K562 (cell line): ENCODE data around the gene ANKRD24. TPM values are rescaled to one million over a fixed set of nuclear protein-coding genes. Genes with fewer than 3 reads are reported as not detected.

ENCODE experiments used
- ATAC-seq: fragments of 200-7000 bp; cut with Tn5 transposase; 3 replicates; pipeline ENCODE4 v1.9.1; 2020; ENCODE audit warnings: moderate library complexity
- BruUV-seq: library from RNA; stranded (reverse); fragments of 400-500 nt; replicated peaks from 2 replicates; lab custom pipeline; 2021; lab: Mats Ljungman, UMichigan
- CTCF ChIA-PET: fragments of 300-600 bp; formaldehyde crosslinking; extraction: SDS; loops from one replicate; lab custom pipeline; 2021; ENCODE audit warnings: low intra/inter-chr PET ratio; lab: Yijun Ruan, JAX
- POLR2A ChIA-PET: fragments of 300-600, 350-650 bp; sonication (Branson Sonifier 250); formaldehyde crosslinking; extraction: SDS; loops from one replicate; lab custom pipeline; 2021; ENCODE audit warnings: antibody characterized with exemption, inconsistent platforms; lab: Yijun Ruan, JAX
- DNase-seq, 4 experiments: peaks; one replicate each; pipeline versions ENCODE4 v3.0.0 to v3.0.0-alpha.2; 2011 to 2018; ENCODE audit warnings: low spot score in 3 of 4, mixed read lengths in 3 of 4; ENCODE audit errors: extremely low read depth in 1 of 4
- FAIRE-seq: peaks from 2 replicates; lab custom pipeline; 2011; peaks lifted over from hg19 to GRCh38; lab: Jason Lieb, UNC
- H2AFZ ChIP-seq: 2 replicates; pipeline ENCODE4 v1.6.0; 2011; ENCODE audit warnings: low read depth, low read length, control low read depth, inconsistent platforms
- H3K27ac ChIP-seq: fragments of 200-600 bp; 3 replicates; pipeline ENCODE4 v1.8.0; 2011; ENCODE audit warnings: low read depth, mild to moderate bottlenecking, control low read depth, inconsistent platforms, low read length, moderate library complexity, mixed read lengths; ENCODE audit errors: extremely low read depth
- H3K27me3 ChIP-seq, 2 experiments: fragments of 300-600 bp in 1 of 2; 2 replicates in 1 of 2; 3 replicates in 1 of 2; pipeline versions ENCODE4 v1.6.0 to v1.8.0; 2011; ENCODE audit warnings: inconsistent platforms in 2 of 2, low read length in 2 of 2, mild to moderate bottlenecking in 1 of 2, mixed read lengths in 1 of 2, moderate library complexity in 1 of 2; ENCODE audit not compliant: control insufficient read depth in 2 of 2, insufficient read depth in 2 of 2
- H3K36me3 ChIP-seq: fragments of 300-600 bp; 3 replicates; pipeline ENCODE4 v1.8.0; 2011; ENCODE audit warnings: mild to moderate bottlenecking, low read length, inconsistent platforms; ENCODE audit not compliant: control insufficient read depth, insufficient read depth
- H3K4me1 ChIP-seq, 2 experiments: fragments of 200-600 bp in 1 of 2; replicated peaks in 1 of 2; 2 replicates in 1 of 2; 3 replicates in 1 of 2; pipeline versions ENCODE4 v1.5.1 to v1.8.0; 2011; ENCODE audit warnings: inconsistent platforms in 2 of 2, low read length in 2 of 2, mild to moderate bottlenecking in 1 of 2, mixed read lengths in 1 of 2, moderate library complexity in 1 of 2; ENCODE audit not compliant: control insufficient read depth in 2 of 2, insufficient read depth in 2 of 2
- H3K4me2 ChIP-seq: 2 replicates; pipeline ENCODE4 v1.6.1; 2011; ENCODE audit warnings: low read length, control low read depth, inconsistent platforms, mixed read lengths; ENCODE audit not compliant: insufficient read depth
- H3K4me3 ChIP-seq: fragments of 200-600 bp; sonication (generic), shearing (Covaris generic); 2 replicates; pipeline ENCODE4 v1.5.1; 2016; ENCODE audit warnings: control low read depth, inconsistent platforms
- H3K79me2 ChIP-seq: fragments of 200-600 bp; 3 replicates; pipeline ENCODE4 v1.8.0; 2011; ENCODE audit warnings: low read length, inconsistent platforms; ENCODE audit not compliant: control insufficient read depth, insufficient read depth
- H3K9ac ChIP-seq, 2 experiments: 2 replicates each; pipeline versions ENCODE4 v1.6.0 to v1.6.1; 2011; ENCODE audit warnings: low read depth in 2 of 2, low read length in 2 of 2, control low read depth in 1 of 2, inconsistent platforms in 1 of 2, mild to moderate bottlenecking in 1 of 2, mixed read lengths in 1 of 2; ENCODE audit not compliant: insufficient read depth in 1 of 2
- H3K9me1 ChIP-seq: one replicate; pipeline ENCODE4 v1.6.0; 2011; ENCODE audit warnings: inconsistent platforms, mild to moderate bottlenecking, low read length, moderate library complexity; ENCODE audit not compliant: control insufficient read depth, insufficient read depth
- H3K9me3 ChIP-seq: replicated peaks from 2 replicates; pipeline ENCODE4 v1.5.1; 2011; ENCODE audit warnings: low read depth, low read length, inconsistent platforms; ENCODE audit not compliant: control insufficient read depth, insufficient read depth
- H4K20me1 ChIP-seq: replicated peaks from 2 replicates; pipeline ENCODE4 v1.6.1; 2011; ENCODE audit warnings: low read length, inconsistent platforms, mixed read lengths; ENCODE audit not compliant: control insufficient read depth, insufficient read depth
- CBFA2T3 ChIP-seq: fragments of 450-650 bp; IDR thresholded peaks from 2 replicates; pipeline ENCODE4 v1.6.1; 2017
- MAFG ChIP-seq: fragments of 450-650 bp; conservative IDR thresholded peaks from 2 replicates; pipeline ENCODE4 v1.6.1; 2016; ENCODE audit warnings: missing genetic modification characterization, missing compliant biosample characterization
- NONO ChIP-seq, 2 experiments: fragments of 200-400 bp in 1 of 2; fragments of 450-650 bp in 1 of 2; formaldehyde crosslinking in 1 of 2; IDR thresholded peaks; 2 replicates each; pipeline ENCODE4 v1.6.1; 2017; ENCODE audit warnings: low read depth in 2 of 2, mild to moderate bottlenecking in 2 of 2, moderate library complexity in 2 of 2, low read length in 1 of 2
- NR3C1 ChIP-seq: sonication (generic); formaldehyde crosslinking; IDR thresholded peaks from 2 replicates; pipeline ENCODE4 v1.8.1; 2022; ENCODE audit warnings: missing genetic modification reagents
- RAD21 ChIP-seq, 2 experiments: fragments of 250-450 bp in 1 of 2; fragments of 450-650 bp in 1 of 2; sonication (Bioruptor Pico) in 1 of 2; formaldehyde crosslinking in 1 of 2; IDR thresholded peaks in 1 of 2; conservative IDR thresholded peaks in 1 of 2; 2 replicates each; pipeline versions ENCODE4 v1.4.0 to v1.8.0; 2020 to 2022; ENCODE audit warnings: mild to moderate bottlenecking in 2 of 2, moderate library complexity in 1 of 2
- SMC3 ChIP-seq: conservative IDR thresholded peaks from 2 replicates; pipeline ENCODE4 v1.6.1; 2011; ENCODE audit warnings: low read depth, low read length, improper control_type of control experiment; ENCODE audit not compliant: insufficient read depth
- STAG1 ChIP-seq: sonication (generic); formaldehyde crosslinking; IDR thresholded peaks from 2 replicates; pipeline ENCODE4 v1.5.0; 2020; ENCODE audit warnings: missing genetic modification reagents, borderline replicate concordance
- WGBS: fragments of 100-300 bp; shearing (Covaris generic); methylation state at CpG from one replicate; pipeline ENCODE4 v1.1.6; 2016; ENCODE audit warnings: low coverage, mixed read lengths; ENCODE audit not compliant: insufficient coverage; ENCODE audit errors: missing lambda C conversion rate; 5-methylcytosine and 5-hydroxymethylcytosine counted together
- in situ Hi-C: fragments of 300-500 bp; cut with MboI; formaldehyde crosslinking; loops from 4 replicates; pipeline ENCODE4 v1.15.0; 2018; ENCODE audit warnings: inconsistent platforms, mixed read lengths
- intact Hi-C: fragments of 100-400 bp; cut with micrococcal nuclease; formaldehyde crosslinking; loops from 2 replicates; pipeline ENCODE4 v1.14.2; 2022
- polyA plus RNA-seq, 8 experiments: library from polyadenylated mRNA; depleted of rRNA in 4 of 8; stranded (reverse) in 5 of 8; unstranded in 3 of 8; fragments of >200 nt; fragmentation: Nextera tagmentation in 2 of 8; fragmentation: Illumina TruSeq in 1 of 8; extraction: Ambion mirVana in 2 of 8; extraction: Trizol in 1 of 8; gene quantifications; 2 replicates each; pipeline versions ENCODE4 v1.2.1 to v1.2.3, GENCODE V29; 2011 to 2014; ENCODE audit warnings: inconsistent platforms in 1 of 8, missing spikeins in 1 of 8
- total RNA-seq, 7 experiments: library from RNA; depleted of rRNA in 6 of 7; stranded (reverse); fragments of >200 nt in 6 of 7; fragmentation: Illumina TruSeq in 2 of 7; extraction: Trizol in 2 of 7; gene quantifications; 2 replicates each; pipeline versions ENCODE4 v1.2.1 to v1.2.3, GENCODE V29; 2011 to 2021; ENCODE audit warnings: low replicate concordance in 1 of 7
- TF ChIP-seq, protein P1 (sequence below): sonication (generic); formaldehyde crosslinking; IDR thresholded peaks from 2 replicates; pipeline ENCODE4 v1.8.0; 2022; ENCODE audit warnings: missing genetic modification reagents, mild to moderate bottlenecking, moderate library complexity, borderline replicate concordance
- TF ChIP-seq, protein P2 (sequence below): sonication (generic); formaldehyde crosslinking; IDR thresholded peaks from 2 replicates; pipeline ENCODE4 v1.9.0; 2022; ENCODE audit warnings: mild to moderate bottlenecking, missing genetic modification reagents
- TF ChIP-seq, protein P3 (sequence below), 3 experiments: IDR thresholded peaks in 2 of 3; conservative IDR thresholded peaks in 1 of 3; 2 replicates each; pipeline ENCODE4 v1.5.1; 2011 to 2012; ENCODE audit warnings: low read length in 3 of 3, mild to moderate bottlenecking in 3 of 3, control low read depth in 2 of 3, improper control_type of control experiment in 1 of 3, inconsistent platforms in 1 of 3, low read depth in 1 of 3, mixed read lengths in 1 of 3, moderate library complexity in 1 of 3; ENCODE audit not compliant: insufficient read depth in 2 of 3

Gene ANKRD24
- total and polyA plus RNA-seq, 9 of the 15 experiments (the other 6 are each of a cell fraction or from before 2014, with no cell fraction given) = 0.07 to 0.12 (median 0.09) TPM; not detected in 5

DNA sequence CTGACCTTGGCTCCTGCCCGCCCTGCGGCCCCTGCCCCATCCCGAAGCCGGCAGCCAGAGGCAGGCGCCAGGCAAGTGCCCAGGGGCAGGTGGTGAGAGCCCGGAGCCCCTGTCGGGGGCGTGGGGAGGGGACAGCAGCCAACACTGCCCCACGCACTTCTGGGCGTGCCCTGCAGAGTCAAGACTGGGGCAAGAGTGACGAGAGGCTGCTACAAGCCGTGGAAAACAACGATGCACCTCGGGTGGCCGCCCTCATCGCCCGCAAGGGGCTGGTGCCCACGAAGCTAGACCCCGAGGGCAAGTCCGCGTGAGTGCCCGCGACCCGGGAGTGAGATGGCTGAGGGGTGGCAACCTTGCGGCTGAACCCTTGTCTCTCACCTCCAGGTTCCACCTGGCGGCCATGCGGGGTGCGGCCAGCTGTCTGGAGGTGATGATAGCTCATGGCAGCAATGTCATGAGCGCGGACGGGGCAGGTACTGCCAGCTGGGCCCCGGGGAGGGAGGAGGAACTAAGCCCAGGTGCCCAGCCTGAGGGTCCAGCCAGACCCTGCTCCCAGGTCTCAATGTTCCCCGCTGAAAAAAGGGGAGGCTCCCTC, 17.3 kb downstream of the ANKRD24 start:
- in situ Hi-C loops (loop anchor here (5.0 kb wide), 1 partner anchor 217 kb away; no protein-coding TSS in a partner anchor), intact Hi-C loops (no loop called here)
- FAIRE-seq (no peak), ATAC-seq (peak; percentile 57), DNase-seq (peak; percentile 37 to 60 (median 50))
- Histone ChIP-seq H3K27me3 (peaks cover 0 to 23% of the 10 kb centered on the region in 2 experiments; a peak in 4 of 5 replicates), H3K4me1 (peaks cover 5 to 23% of the 10 kb centered on the region in 2 experiments; a peak in 4 of 5 replicates), H3K27ac (no peak overlapping the region), H3K9me3 (no peaks in the 10 kb centered on the region), H3K9ac (no peak overlapping the region; a peak in 1 of 4 replicates), H3K4me3 (no peak overlapping the region), H3K36me3 (no peaks in the 10 kb centered on the region), H2AFZ (no peak overlapping the region), H3K79me2 (no peaks in the 10 kb centered on the region), H3K4me2 (no peak overlapping the region), H3K9me1 (no peaks in the 10 kb centered on the region), H4K20me1 (no peaks in the 10 kb centered on the region)
- WGBS = 5% methylated on average over 28 of the region's 33 CpGs
- POLR2A ChIA-PET = interaction anchor here (1.2 to 1.5 kb wide), 2 partner anchors 110 to 212 kb away, joined by 4 to 6 read pairs; no protein-coding TSS in a partner anchor
- CTCF ChIA-PET = no interaction called here
- no TSS peak for BruUV-seq
- TF ChIP-seq, protein P1, sequence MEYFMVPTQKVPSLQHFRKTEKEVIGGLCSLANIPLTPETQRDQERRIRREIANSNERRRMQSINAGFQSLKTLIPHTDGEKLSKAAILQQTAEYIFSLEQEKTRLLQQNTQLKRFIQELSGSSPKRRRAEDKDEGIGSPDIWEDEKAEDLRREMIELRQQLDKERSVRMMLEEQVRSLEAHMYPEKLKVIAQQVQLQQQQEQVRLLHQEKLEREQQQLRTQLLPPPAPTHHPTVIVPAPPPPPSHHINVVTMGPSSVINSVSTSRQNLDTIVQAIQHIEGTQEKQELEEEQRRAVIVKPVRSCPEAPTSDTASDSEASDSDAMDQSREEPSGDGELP (CRISPR knock-in tag) = peak; percentile 71
- TF ChIP-seq, protein P2, sequence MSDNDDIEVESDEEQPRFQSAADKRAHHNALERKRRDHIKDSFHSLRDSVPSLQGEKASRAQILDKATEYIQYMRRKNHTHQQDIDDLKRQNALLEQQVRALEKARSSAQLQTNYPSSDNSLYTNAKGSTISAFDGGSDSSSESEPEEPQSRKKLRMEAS (CRISPR knock-in tag) = peak; percentile 38; the same call in 1 of the 2 replicates
- TF ChIP-seq SMC3 = 0 out of 2 replicates have a peak, but pooled peaks have one; percentile 11
- TF ChIP-seq NR3C1 (CRISPR knock-in tag) = no peak
- TF ChIP-seq NONO (IDR thresholded peaks at IDR 0.05; ENCODE audit: low read depth in 2 of 2, low read length in 1 of 2) = no peak
- TF ChIP-seq MAFG (tag) = no peak
- TF ChIP-seq RAD21 (CRISPR knock-in tag; conservative IDR thresholded peaks at IDR 0.05 in 1 of 2, IDR thresholded peaks at IDR 0.05 in 1 of 2) = peak in 1 of 2 experiments; percentile 22; a peak in 1 of 4 replicates
- 0 out of 2 replicates have a peak, but pooled peaks have one; percentile 6 for TF ChIP-seq STAG1 (CRISPR knock-in tag)
- TF ChIP-seq, protein P3, sequence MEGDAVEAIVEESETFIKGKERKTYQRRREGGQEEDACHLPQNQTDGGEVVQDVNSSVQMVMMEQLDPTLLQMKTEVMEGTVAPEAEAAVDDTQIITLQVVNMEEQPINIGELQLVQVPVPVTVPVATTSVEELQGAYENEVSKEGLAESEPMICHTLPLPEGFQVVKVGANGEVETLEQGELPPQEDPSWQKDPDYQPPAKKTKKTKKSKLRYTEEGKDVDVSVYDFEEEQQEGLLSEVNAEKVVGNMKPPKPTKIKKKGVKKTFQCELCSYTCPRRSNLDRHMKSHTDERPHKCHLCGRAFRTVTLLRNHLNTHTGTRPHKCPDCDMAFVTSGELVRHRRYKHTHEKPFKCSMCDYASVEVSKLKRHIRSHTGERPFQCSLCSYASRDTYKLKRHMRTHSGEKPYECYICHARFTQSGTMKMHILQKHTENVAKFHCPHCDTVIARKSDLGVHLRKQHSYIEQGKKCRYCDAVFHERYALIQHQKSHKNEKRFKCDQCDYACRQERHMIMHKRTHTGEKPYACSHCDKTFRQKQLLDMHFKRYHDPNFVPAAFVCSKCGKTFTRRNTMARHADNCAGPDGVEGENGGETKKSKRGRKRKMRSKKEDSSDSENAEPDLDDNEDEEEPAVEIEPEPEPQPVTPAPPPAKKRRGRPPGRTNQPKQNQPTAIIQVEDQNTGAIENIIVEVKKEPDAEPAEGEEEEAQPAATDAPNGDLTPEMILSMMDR (IDR thresholded peaks at IDR 0.05 in 2 of 3, conservative IDR thresholded peaks at IDR 0.05 in 1 of 3; ENCODE audit: insufficient read depth in 2 of 3, low read depth in 1 of 3, low read length in 3 of 3) = peak; percentile 39 to 49 (median 42); a peak in 5 of 6 replicates
- 0 out of 2 replicates have a peak, but pooled peaks have one; percentile 5 for TF ChIP-seq CBFA2T3
